Ovary (tissue), 9 donors: ENCODE measurements around the gene BTBD9. TPM values are rescaled to one million over a fixed set of nuclear protein-coding genes. Genes with fewer than 3 reads are reported as not detected.

Source experiments
- DNase-seq, 5 donors: peaks; one replicate each; pipeline ENCODE4 v3.0.0-alpha.2; 2019 to 2020
- H3K27ac ChIP-seq, 2 donors: fragments of 200-600 bp; one replicate each; pipeline versions ENCODE4 v1.5.1 to v1.8.0; 2019 to 2022
- H3K27me3 ChIP-seq: fragments of 200-600 bp; one replicate; pipeline ENCODE4 v1.8.0; 2022
- H3K36me3 ChIP-seq: fragments of 200-600 bp; sonication (generic); one replicate; pipeline ENCODE4 v1.5.1; 2019
- H3K4me1 ChIP-seq: one replicate; pipeline ENCODE4 v1.8.1; 2013; ENCODE audit warnings: mild to moderate bottlenecking, moderate library complexity; ENCODE audit not compliant: insufficient read depth
- H3K4me3 ChIP-seq: fragments of 200-600 bp; sonication (generic); one replicate; pipeline ENCODE4 v1.5.1; 2017
- H3K9me3 ChIP-seq, 2 donors: fragments of 200-600 bp in 1 of 2; sonication (generic) in 1 of 2; one replicate each; pipeline versions ENCODE4 v1.5.1 to v1.8.1; 2013 to 2019; ENCODE audit warnings: mild to moderate bottlenecking in 1 of 2, moderate library complexity in 1 of 2
- CTCF ChIP-seq, 3 donors: fragments of 450-650 bp in 2 of 3; fragments of 200-600 bp in 1 of 3; IDR thresholded peaks; one replicate each; pipeline versions ENCODE4 v1.5.1 to v1.8.0; 2016 to 2022; ENCODE audit warnings: antibody characterized with exemption in 3 of 3, mild to moderate bottlenecking in 1 of 3
- EP300 ChIP-seq: sonication (generic); formaldehyde crosslinking; IDR thresholded peaks from one replicate; pipeline ENCODE4 v1.6.1; 2017; ENCODE audit warnings: antibody characterized with exemption
- POLR2A ChIP-seq: fragments of 450-650 bp; IDR thresholded peaks from one replicate; pipeline ENCODE4 v1.6.1; 2017; ENCODE audit warnings: antibody characterized with exemption, mild to moderate bottlenecking, moderate library complexity
- WGBS, 3 donors: extraction: QIAGEN DNeasy Blood & Tissue Kit in 1 of 3; methylation state at CpG; one replicate each; pipeline versions ENCODE4 v1.1.5 to v1.1.7; 2013 to 2017; 5-methylcytosine and 5-hydroxymethylcytosine counted together
- intact Hi-C, 4 donors: fragments of 100-400 bp; cut with DNase I; formaldehyde crosslinking; loops; one replicate each; pipeline versions ENCODE4 v1.11.0 to v1.15.1; 2022 to 2023
- polyA plus RNA-seq, 2 donors: library from polyadenylated mRNA; stranded (reverse); fragments of 200-250 nt in 1 of 2; fragments of 350-450 nt in 1 of 2; fragmentation: Illumina TruSeq in 1 of 2; extraction: RNeasy Lipid Tissue Mini Kit (QIAGEN cat#74804) in 1 of 2; gene quantifications; one replicate each; pipeline ENCODE4 v1.2.3, GENCODE V29; 2013 to 2014
- total RNA-seq, 7 donors: library from RNA; depleted of rRNA in 2 of 7; stranded (reverse); fragments of >200 nt in 2 of 7; fragmentation: NEBNext Ultra II Directional in 3 of 7; extraction: Animal tissue kit (Norgen Biotek cat#: 25700) in 3 of 7; gene quantifications; one replicate each; pipeline versions ENCODE4 v1.1.0 to v1.2.4, GENCODE V29; 2016 to 2023
- donor health status: DM: no; HTN: no; CAD: no; lungs with moderate emphysema.
- donor health status: DM: no; HTN: no; CAD: no.
- donor health status: Bipolar disorder and iron deficiency.
- donor health status: DM: yes; HTN: yes; CAD: no.
- donor health status: DM: no; HTN: no; CAD: no.
- donor health status: DM: yes; HTN: yes; CAD: no.

Gene BTBD9
- total and polyA plus RNA-seq, 9 donors = 7.2 to 28.8 (median 21.0) TPM

- Histone ChIP-seq H3K4me3 (no peak overlapping the region), H3K4me1 (peaks cover 3% of the 10 kb centered on the region), H3K27ac (no peak overlapping the region), H3K9me3 (no peaks in the 10 kb centered on the region), H3K27me3 (no peaks in the 10 kb centered on the region), H3K36me3 (no peaks in the 10 kb centered on the region)
- no peak for DNase-seq
- intact Hi-C loops = no loop called here
- no peak for TF ChIP-seq POLR2A
- TF ChIP-seq CTCF (IDR thresholded peaks at IDR 0.05) = no peak
- TF ChIP-seq EP300 = no peak
- WGBS, 3 donors = 78 to 83% (median 78%) methylated on average over 3 of the region's 3 CpGs
These were observed 232.5 kb downstream of the BTBD9 start for GRCh38 chr6:38407192-38407591.

GRCh38 chr6:38406096-38406495 lies 233.6 kb downstream of the BTBD9 start:
- intact Hi-C loops = no loop called here
- Histone ChIP-seq H3K9me3 (no peaks in the 10 kb centered on the region), H3K36me3 (no peaks in the 10 kb centered on the region), H3K27ac (no peak overlapping the region), H3K27me3 (no peaks in the 10 kb centered on the region), H3K4me1 (peaks cover 3% of the 10 kb centered on the region), H3K4me3 (no peak overlapping the region)
- no peak for DNase-seq
- TF ChIP-seq POLR2A (no peak), EP300 (no peak), CTCF (IDR thresholded peaks at IDR 0.05) (no peak)
- WGBS, 3 donors = 87 to 100% (median 94%) methylated on average over 1 of the region's 1 CpG

- intact Hi-C loops = no loop called here
- 51 to 61% (median 59%) methylated on average over 3 of the region's 3 CpGs for WGBS, 3 donors
- DNase-seq = no peak
- TF ChIP-seq POLR2A (no peak), EP300 (no peak), CTCF (IDR thresholded peaks at IDR 0.05) (no peak)
- Histone ChIP-seq H3K27ac (no peak overlapping the region), H3K27me3 (no peaks in the 10 kb centered on the region), H3K4me3 (no peak overlapping the region), H3K9me3 (no peaks in the 10 kb centered on the region), H3K4me1 (peaks cover 3% of the 10 kb centered on the region), H3K36me3 (no peaks in the 10 kb centered on the region)
These were observed 234.7 kb downstream of the BTBD9 start for GRCh38 chr6:38404900-38405556.

GRCh38 chr6:38404355-38404754 lies 235.4 kb downstream of the BTBD9 start:
- no peaks in the 10 kb centered on the region for H3K9me3 ChIP-seq
- intact Hi-C loops = no loop called here
- no peaks in the 10 kb centered on the region for H3K36me3 ChIP-seq
- TF ChIP-seq CTCF (IDR thresholded peaks at IDR 0.05) (no peak), POLR2A (no peak), EP300 (no peak)
- H3K27ac ChIP-seq = no peak overlapping the region
- WGBS, 3 donors = 58 to 60% (median 59%) methylated on average over 2 of the region's 2 CpGs
- no peaks in the 10 kb centered on the region for H3K27me3 ChIP-seq
- no peak for DNase-seq
- no peak overlapping the region for H3K4me3 ChIP-seq
- H3K4me1 ChIP-seq = peaks cover 3% of the 10 kb centered on the region
